ENCODE data around the gene TRPC4. TPM values are rescaled to one million over a fixed set of nuclear protein-coding genes. Genes with fewer than 3 reads are reported as not detected.

The TRPC4 gene
- total and polyA plus RNA-seq, 8 donors = 0.23 to 12.3 (median 3.9) TPM; not detected in 1

Small RNA genes lying within 50 kb of the gene (small RNA-seq; reads per million reads assigned to genes)
- gene RNA5SP26 = 0 reads per million in 4 donors
